ENCODE measurements around the gene RETREG2. TPM values are rescaled to one million over a fixed set of nuclear protein-coding genes. Genes with fewer than 3 reads are reported as not detected.

Gene RETREG2
- total and polyA plus RNA-seq, 2 experiments from 2014 or later: 20.7 to 120 TPM

- H3K9ac ChIP-seq: peak within 1 kb of the TSS; percentile 95
- in situ Hi-C loops (cut with MboI): no loop called here
- H3K4me3 ChIP-seq: peak within 1 kb of the TSS; percentile 92
- H3K27ac ChIP-seq: peak within 1 kb of the TSS; percentile 98
- no peak for TF ChIP-seq EZH2phosphoT487 (IDR thresholded peaks at IDR 0.05; ENCODE audit: insufficient read depth, low read depth)
- TF ChIP-seq EZH2 (IDR thresholded peaks at IDR 0.05; ENCODE audit: insufficient read depth, poor library complexity, severe bottlenecking): no peak
- WGBS, 2 experiments (ENCODE audit: low coverage in 1 of 2, low lambda C conversion rate in 2 of 2, missing lambda C conversion rate in 2 of 2): 0 to 1% methylated on average over 46 to 51 of the region's 69 CpGs
- H3K79me2 ChIP-seq (ENCODE audit: insufficient read depth): peaks cover 49% of the 10 kb centered on the region
- H4K20me1 ChIP-seq (ENCODE audit: insufficient read depth): no peaks in the 10 kb centered on the region; the same call in 1 of the 2 replicates
- peaks cover 26% of the 10 kb centered on the region; the same call in 1 of the 2 replicates for H3K36me3 ChIP-seq (ENCODE audit: low read depth)
- peaks cover 22% of the 10 kb centered on the region for H3K4me1 ChIP-seq (ENCODE audit: insufficient read depth)
- H3K4me2 ChIP-seq (ENCODE audit: unreplicated experiment): peak within 1 kb of the TSS; percentile 98
- no peaks in the 10 kb centered on the region for H3K27me3 ChIP-seq (replicated peaks; ENCODE audit: insufficient read depth)
- peak; percentile 90 for DNase-seq
- peaks cover 8% of the 10 kb centered on the region; the same call in 1 of the 2 replicates for H3F3A ChIP-seq (ENCODE audit: insufficient read depth)
- no peaks in the 10 kb centered on the region for H3K9me2 ChIP-seq (ENCODE audit: insufficient read depth)
- peak within 1 kb of the TSS; percentile 79 for H2AFZ ChIP-seq
- no peaks in the 10 kb centered on the region for H3K9me3 ChIP-seq (ENCODE audit: low read depth)
Measured at GRCh38 chr2:219176818-219177551, 1.1 kb upstream of the RETREG2 start, which contains the start of gene CNPPD1. CNPPD1 (minus strand) TSS chr2:219176925; CDS start chr2:219176828, 97 bp downstream.

DNA sequence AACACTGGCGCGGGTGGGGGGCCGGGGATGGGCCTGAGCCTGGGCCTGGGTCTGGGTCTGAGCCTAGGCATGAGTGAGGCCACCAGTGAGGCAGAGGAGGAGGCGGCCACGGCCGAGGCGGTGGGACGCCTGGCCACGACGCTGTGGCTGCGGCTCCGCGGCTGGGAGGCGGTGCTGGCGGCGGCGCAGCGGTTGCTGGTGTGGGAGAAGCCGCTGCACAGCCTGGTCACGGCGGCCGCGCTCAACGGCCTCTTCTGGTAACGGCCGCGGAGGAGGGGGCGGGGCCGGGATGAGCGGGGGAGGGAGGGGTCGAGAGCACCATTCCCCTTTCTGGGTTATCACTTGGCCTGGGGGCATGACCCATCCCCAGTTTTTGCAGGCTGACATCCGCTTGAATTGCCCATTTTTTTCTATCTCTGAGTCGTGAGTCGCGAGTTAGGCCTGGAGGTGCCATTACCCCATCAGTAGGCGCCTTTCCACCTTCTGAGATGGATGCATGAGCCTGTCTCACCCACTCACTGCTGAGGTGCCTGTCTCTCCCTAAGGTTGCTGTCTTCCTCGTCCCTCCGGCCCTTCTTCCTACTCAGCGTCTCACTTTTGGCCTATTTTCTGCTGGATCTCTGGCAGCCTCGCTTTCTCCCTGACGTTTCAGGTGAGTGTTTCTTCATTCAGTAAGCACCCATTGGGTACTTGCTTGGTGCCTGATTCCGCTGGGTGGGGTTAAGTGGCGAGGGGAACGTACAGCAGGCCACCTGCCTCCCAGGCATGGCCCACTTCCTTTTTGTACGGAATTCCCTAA is 501 bp downstream of the RETREG2 start:
- H3K27ac ChIP-seq: peak overlapping the region; percentile 98

GRCh38 chr2:219179601-219180465 is 1.8 kb downstream of the RETREG2 start:
- H3K9ac ChIP-seq: peak overlapping the region; percentile 95
- no peaks in the 10 kb centered on the region for H3K27me3 ChIP-seq (replicated peaks; ENCODE audit: insufficient read depth)
- peaks cover 5% of the 10 kb centered on the region; the same call in 1 of the 2 replicates for H4K20me1 ChIP-seq (ENCODE audit: insufficient read depth)
- no peak for DNase-seq
- H3F3A ChIP-seq (ENCODE audit: insufficient read depth): peaks cover 18% of the 10 kb centered on the region; the same call in 1 of the 2 replicates
- H3K4me1 ChIP-seq (ENCODE audit: insufficient read depth): peaks cover 18% of the 10 kb centered on the region
- peak overlapping the region; percentile 92 for H3K4me3 ChIP-seq
- 98 to 100% methylated on average over 9 of the region's 9 CpGs for WGBS, 2 experiments (ENCODE audit: low coverage in 1 of 2, low lambda C conversion rate in 2 of 2, missing lambda C conversion rate in 2 of 2)
- in situ Hi-C loops (cut with MboI): no loop called here
- H2AFZ ChIP-seq: no peak overlapping the region
- H3K27ac ChIP-seq: no peak overlapping the region
- H3K9me3 ChIP-seq (ENCODE audit: low read depth): no peaks in the 10 kb centered on the region
- peak overlapping the region; percentile 100 for H3K4me2 ChIP-seq (ENCODE audit: unreplicated experiment)
- TF ChIP-seq EZH2phosphoT487 (IDR thresholded peaks at IDR 0.05; ENCODE audit: insufficient read depth, low read depth) (no peak), EZH2 (IDR thresholded peaks at IDR 0.05; ENCODE audit: insufficient read depth, poor library complexity, severe bottlenecking) (no peak)
- no peaks in the 10 kb centered on the region for H3K9me2 ChIP-seq (ENCODE audit: insufficient read depth)
- peaks cover 41% of the 10 kb centered on the region for H3K36me3 ChIP-seq (ENCODE audit: low read depth)
- peaks cover 42% of the 10 kb centered on the region for H3K79me2 ChIP-seq (ENCODE audit: insufficient read depth)

More for the DNA sequence above, 501 bp downstream of the RETREG2 start:
- Histone ChIP-seq H3K27me3 (replicated peaks; ENCODE audit: insufficient read depth) (no peaks in the 10 kb centered on the region), H3K9ac (peak overlapping the region; percentile 95), H4K20me1 (ENCODE audit: insufficient read depth) (peaks cover 5% of the 10 kb centered on the region; the same call in 1 of the 2 replicates), H3K36me3 (ENCODE audit: low read depth) (peaks cover 42% of the 10 kb centered on the region), H2AFZ (peak overlapping the region; percentile 79), H3K4me3 (peak overlapping the region; percentile 92), H3K79me2 (ENCODE audit: insufficient read depth) (peaks cover 49% of the 10 kb centered on the region), H3K4me2 (ENCODE audit: unreplicated experiment) (peak overlapping the region; percentile 100), H3F3A (ENCODE audit: insufficient read depth) (peaks cover 12% of the 10 kb centered on the region; the same call in 1 of the 2 replicates), H3K9me2 (ENCODE audit: insufficient read depth) (no peaks in the 10 kb centered on the region), H3K9me3 (ENCODE audit: low read depth) (no peaks in the 10 kb centered on the region), H3K4me1 (ENCODE audit: insufficient read depth) (peaks cover 22% of the 10 kb centered on the region)
- TF ChIP-seq EZH2phosphoT487 (IDR thresholded peaks at IDR 0.05; ENCODE audit: insufficient read depth, low read depth) (no peak), EZH2 (IDR thresholded peaks at IDR 0.05; ENCODE audit: insufficient read depth, poor library complexity, severe bottlenecking) (no peak)
- peak; percentile 67 for DNase-seq
- WGBS, 2 experiments (ENCODE audit: low coverage in 1 of 2, low lambda C conversion rate in 2 of 2, missing lambda C conversion rate in 2 of 2): 4 to 11% methylated on average over 19 to 45 of the region's 45 CpGs
- in situ Hi-C loops (cut with MboI): no loop called here

All from GM23248 (cell line).